Measurements from ENCODE around the gene STARD13. TPM values are rescaled to one million over a fixed set of nuclear protein-coding genes. Genes with fewer than 3 reads are reported as not detected.
A peak's percentile ranks its signal among the peaks of the same experiment; 100 is the strongest.

STARD13 gene
- total and polyA plus RNA-seq, 4 donors: 2.7 to 15.3 (median 5.7) TPM

- TF ChIP-seq RAD21 (IDR thresholded peaks at IDR 0.05): no peak
- TF ChIP-seq CTCF (IDR thresholded peaks at IDR 0.05; ENCODE audit: low read depth, low read length, missing input control): no peak
- no peak for TF ChIP-seq TAF1 (conservative IDR thresholded peaks at IDR 0.05)
- no peak for TF ChIP-seq JUND (IDR thresholded peaks at IDR 0.05)
- TF ChIP-seq GABPA (IDR thresholded peaks at IDR 0.05 in 1 of 2, conservative IDR thresholded peaks at IDR 0.05 in 1 of 2): no peak
- TF ChIP-seq HNF4A (conservative IDR thresholded peaks at IDR 0.05): peak; percentile 44 to 65
- WGBS: 50% methylated on average over 7 of the region's 7 CpGs
- peaks cover 0 to 3% (median 0%) of the 10 kb centered on the region in 4 donors for H3K4me1 ChIP-seq (ENCODE audit: control insufficient read depth in 4 of 4, insufficient read depth in 4 of 4, low read length in 3 of 4)
- H3K36me3 ChIP-seq (ENCODE audit: control insufficient read depth in 4 of 4, insufficient read depth in 3 of 4, low read depth in 1 of 4, low read length in 3 of 4): no peaks in the 10 kb centered on the region
- H3K9ac ChIP-seq (ENCODE audit: low read depth in 1 of 2, low read length in 2 of 2): no peak overlapping the region
- no peak for DNase-seq (ENCODE audit: low spot score)
- H3K27me3 ChIP-seq (ENCODE audit: control insufficient read depth in 4 of 4, insufficient read depth in 4 of 4, low read length in 3 of 4): peaks cover 0 to 4% (median 0%) of the 10 kb centered on the region in 4 donors
- H3K9me3 ChIP-seq (ENCODE audit: control insufficient read depth in 4 of 4, low read length in 3 of 4): peaks cover 0 to 4% (median 0%) of the 10 kb centered on the region in 4 donors
- no peak overlapping the region for H3K4me3 ChIP-seq (ENCODE audit: low read depth in 1 of 3, low read length in 3 of 3)
- no peak overlapping the region for H3K27ac ChIP-seq (ENCODE audit: low read depth in 1 of 2, low read length in 2 of 2)
Observed at GRCh38 chr13:33053397-33054066, 232.0 kb downstream of the STARD13 start.

Data from liver (tissue), 9 donors.